ENCODE data around the gene GINS2. TPM values are rescaled to one million over a fixed set of nuclear protein-coding genes. Genes with fewer than 3 reads are reported as not detected.

The GINS2 gene
- total RNA-seq, 1 donor from 2014 or later = not detected

GRCh38 chr16:85642762-85643358 is 45.9 kb downstream of the GINS2 start:
- no peak overlapping the region for H3K4me3 ChIP-seq
- H3K27ac ChIP-seq = no peak overlapping the region
- no peaks in the 10 kb centered on the region for H3K27me3 ChIP-seq
- no peak for TF ChIP-seq CTCF (IDR thresholded peaks at IDR 0.05)
- intact Hi-C loops (cut with DNase I) = no loop called here
- no peaks in the 10 kb centered on the region for H3K9me3 ChIP-seq
- DNase-seq (ENCODE audit: low spot score in 2 of 2) = no peak
- peaks cover 0 to 3% of the 10 kb centered on the region in 2 donors for H3K4me1 ChIP-seq
- peaks cover 0 to 4% of the 10 kb centered on the region in 2 donors for H3K36me3 ChIP-seq

- H3K36me3 ChIP-seq = peaks cover 0 to 4% of the 10 kb centered on the region in 2 donors
- H3K27me3 ChIP-seq = no peaks in the 10 kb centered on the region
- TF ChIP-seq CTCF (IDR thresholded peaks at IDR 0.05) = no peak
- no peak overlapping the region for H3K4me3 ChIP-seq
- peaks cover 0 to 3% of the 10 kb centered on the region in 2 donors for H3K4me1 ChIP-seq
- DNase-seq (ENCODE audit: low spot score in 2 of 2) = peak; percentile 27 to 75
- no peaks in the 10 kb centered on the region for H3K9me3 ChIP-seq
- H3K27ac ChIP-seq = peak overlapping the region; percentile 47 to 48
- intact Hi-C loops (cut with DNase I) = no loop called here
These were observed 47.0 kb downstream of the GINS2 start for GRCh38 chr16:85641776-85642176.

- Histone ChIP-seq H3K36me3 (peaks cover 0 to 4% of the 10 kb centered on the region in 2 donors), H3K9me3 (no peaks in the 10 kb centered on the region), H3K4me1 (peaks cover 0 to 3% of the 10 kb centered on the region in 2 donors), H3K27me3 (no peaks in the 10 kb centered on the region), H3K4me3 (no peak overlapping the region), H3K27ac (peak overlapping the region; percentile 47 to 48)
- DNase-seq (ENCODE audit: low spot score in 2 of 2) = no peak
- intact Hi-C loops (cut with DNase I) = no loop called here
- TF ChIP-seq CTCF (IDR thresholded peaks at IDR 0.05) = no peak
These were observed 47.4 kb downstream of the GINS2 start for GRCh38 chr16:85641305-85641704.

- intact Hi-C loops (cut with DNase I) = no loop called here
- no peak for TF ChIP-seq CTCF (IDR thresholded peaks at IDR 0.05)
- H3K4me1 ChIP-seq = peaks cover 0 to 3% of the 10 kb centered on the region in 2 donors
These were observed 48.2 kb downstream of the GINS2 start for GRCh38 chr16:85640585-85640984.

GRCh38 chr16:85640254-85640558 is 48.5 kb downstream of the GINS2 start:
- H3K9me3 ChIP-seq = no peaks in the 10 kb centered on the region
- no peak for DNase-seq (ENCODE audit: low spot score in 2 of 2)
- H3K36me3 ChIP-seq = peaks cover 0 to 8% of the 10 kb centered on the region in 2 donors
- H3K27ac ChIP-seq = no peak overlapping the region
- H3K4me3 ChIP-seq = no peak overlapping the region
- intact Hi-C loops (cut with DNase I) = no loop called here
- no peak for TF ChIP-seq CTCF (IDR thresholded peaks at IDR 0.05)
- peaks cover 0 to 3% of the 10 kb centered on the region in 2 donors for H3K4me1 ChIP-seq
- H3K27me3 ChIP-seq = no peaks in the 10 kb centered on the region

More at GRCh38 chr16:85640585-85640984, 48.2 kb downstream of the GINS2 start:
- Histone ChIP-seq H3K36me3 (peaks cover 0 to 5% of the 10 kb centered on the region in 2 donors), H3K27me3 (no peaks in the 10 kb centered on the region), H3K9me3 (no peaks in the 10 kb centered on the region), H3K27ac (no peak overlapping the region), H3K4me3 (no peak overlapping the region)
- no peak for DNase-seq (ENCODE audit: low spot score in 2 of 2)

Data from ascending aorta (tissue), 2 donors.